ENCODE data around the gene IL2RA.
"Not testable (repeated sequence)": the region's sequence is repeated elsewhere in the genome, so short reads cannot be mapped to it uniquely, and the experiment has no call there.

IL2RA gene

DNA sequence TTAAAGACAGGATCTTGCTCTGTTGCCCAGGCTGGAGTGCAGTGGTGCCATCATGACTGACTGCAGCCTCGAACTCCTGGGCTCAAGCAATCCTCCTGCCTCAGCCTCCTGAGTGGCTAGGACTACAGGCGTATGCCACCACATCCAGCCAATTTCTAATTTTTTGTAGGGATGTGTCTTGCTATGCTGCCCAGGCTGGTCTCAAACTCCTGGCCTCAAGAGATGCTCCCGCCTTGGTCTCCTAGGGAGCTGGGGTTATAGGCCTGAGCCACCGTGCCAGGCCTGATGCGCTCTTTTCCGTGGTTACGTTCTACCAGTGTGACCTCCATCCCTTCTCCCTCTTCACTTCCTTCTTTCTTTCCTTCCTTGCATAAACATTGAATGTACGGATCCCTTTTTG lies 50.6 kb downstream of the IL2RA start:
- no peak for DNase-seq

DNA sequence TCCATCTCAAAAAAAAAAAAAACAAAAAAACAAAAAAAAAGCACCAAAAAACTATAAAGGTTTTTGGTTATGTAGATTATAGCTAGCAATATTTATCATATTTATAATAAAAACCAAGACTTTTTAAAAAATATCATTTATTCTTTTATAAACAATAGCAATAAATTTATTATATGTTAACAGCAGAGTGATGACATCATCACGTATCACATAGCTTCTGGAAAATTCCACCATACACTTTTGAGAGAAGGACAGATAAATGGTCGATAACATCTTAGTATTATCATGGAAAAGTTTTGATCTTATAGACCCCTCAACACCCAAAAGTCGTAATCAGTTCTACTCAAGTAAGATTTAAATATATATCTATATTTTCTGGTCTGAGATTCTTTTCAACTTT lies 51.6 kb downstream of the IL2RA start:
- DNase-seq = no peak

DNA sequence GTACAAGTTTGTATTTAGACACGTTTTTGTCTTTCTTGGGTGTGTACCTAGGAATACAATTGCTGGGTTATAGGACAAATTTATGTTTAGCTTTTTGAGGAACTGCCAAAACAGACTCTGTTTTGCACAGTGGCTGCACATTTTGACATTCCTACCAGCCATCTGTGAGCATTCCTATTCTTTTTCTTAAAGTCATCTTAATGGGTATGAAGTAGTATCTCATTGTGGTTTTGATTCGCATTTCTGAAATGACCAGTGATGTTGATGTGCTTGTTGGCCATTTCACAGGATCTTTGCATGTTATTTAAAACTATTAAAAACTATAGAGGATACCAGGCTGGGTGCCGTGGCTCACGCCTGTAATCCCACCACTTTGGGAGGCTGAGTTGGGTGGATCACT lies 52.2 kb downstream of the IL2RA start:
- no peak for DNase-seq

DNA sequence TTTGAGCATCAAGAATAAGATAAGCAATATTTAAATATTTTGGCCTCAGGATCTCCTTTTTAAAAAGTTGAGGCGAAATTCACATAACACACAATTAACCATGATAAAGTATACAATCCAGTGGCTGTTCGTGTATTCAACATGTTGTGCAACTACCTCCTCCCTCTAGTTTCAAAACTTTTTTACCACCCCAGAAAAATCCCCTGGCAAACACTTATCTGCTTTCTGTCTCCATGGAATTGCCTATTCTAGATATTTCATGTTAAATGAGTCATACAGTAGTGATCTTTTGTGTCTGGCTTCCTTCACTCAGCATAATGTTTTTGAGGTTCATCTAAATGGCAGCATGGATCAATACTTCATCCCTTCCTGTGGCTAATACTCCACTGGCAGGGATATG lies 53.0 kb downstream of the IL2RA start:
- DNase-seq = no peak

DNA sequence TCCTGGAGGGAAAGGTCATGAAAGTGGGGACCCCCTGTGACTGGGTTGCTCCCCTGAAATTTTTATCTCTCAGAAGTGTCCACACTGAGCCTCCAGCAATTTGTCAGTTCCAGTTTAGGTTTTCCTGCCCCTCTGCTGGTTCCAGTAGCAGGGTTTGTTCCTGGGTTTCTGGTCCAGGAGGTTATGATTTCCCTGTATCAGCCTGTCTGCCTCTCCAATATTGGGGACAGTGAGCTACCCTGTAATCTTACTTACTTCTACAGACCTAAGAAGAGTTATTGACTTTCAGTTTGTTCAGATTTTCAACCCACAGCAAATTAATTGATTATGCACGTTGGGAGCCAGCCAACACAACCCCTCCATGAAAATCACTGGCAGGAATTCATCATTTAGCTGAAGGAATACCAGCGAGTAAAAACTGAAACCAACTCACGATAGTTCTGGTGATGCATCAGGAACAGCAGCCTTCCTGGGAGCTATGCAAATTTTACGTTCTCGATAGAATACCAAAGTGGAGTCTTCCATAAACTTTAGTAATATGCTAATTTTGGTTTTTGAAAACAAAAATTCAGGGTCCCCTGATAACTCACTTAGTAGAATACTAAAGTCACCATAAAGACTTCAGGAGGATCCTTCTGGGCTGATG lies 53.5 kb downstream of the IL2RA start:
- no peak for DNase-seq

DNA sequence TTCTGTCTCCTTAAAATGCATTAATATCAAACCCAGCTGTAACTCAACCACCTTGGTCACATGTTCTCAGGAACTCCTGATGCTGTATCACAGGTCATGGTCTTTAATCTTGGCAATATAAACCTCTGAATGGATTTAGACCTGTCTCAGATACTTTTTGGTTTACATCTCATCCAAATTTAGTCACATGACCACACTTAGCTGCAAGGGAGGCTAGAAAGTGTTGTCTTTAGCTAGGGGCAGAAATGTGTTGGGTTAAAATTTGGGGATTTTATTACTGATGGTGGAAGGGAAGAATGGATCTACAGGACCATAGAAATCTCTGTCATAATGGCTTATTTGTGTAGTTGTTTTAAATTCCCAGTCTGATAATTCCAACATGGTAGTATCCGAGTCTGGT lies 55.2 kb downstream of the IL2RA start:
- DNase-seq = no peak

DNA sequence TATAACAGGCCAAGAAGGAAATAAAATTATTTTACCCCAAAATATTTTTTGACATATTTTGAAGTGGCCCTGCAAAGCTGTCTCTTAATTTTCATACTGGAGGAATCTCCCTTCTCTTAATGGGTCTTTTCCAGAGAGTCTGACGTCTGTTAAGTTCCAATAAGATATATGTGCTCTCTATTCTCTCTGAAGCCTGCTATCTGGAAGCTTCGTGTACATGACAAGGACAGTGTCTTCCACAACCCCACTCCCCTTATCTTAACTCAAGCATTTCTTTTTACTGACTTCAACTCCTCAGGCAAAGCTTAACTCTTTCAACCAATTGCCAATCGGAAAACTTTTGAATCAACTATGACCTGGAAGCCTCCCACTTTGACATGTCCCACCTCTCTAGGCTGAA lies 55.6 kb downstream of the IL2RA start:
- no peak for DNase-seq

DNA sequence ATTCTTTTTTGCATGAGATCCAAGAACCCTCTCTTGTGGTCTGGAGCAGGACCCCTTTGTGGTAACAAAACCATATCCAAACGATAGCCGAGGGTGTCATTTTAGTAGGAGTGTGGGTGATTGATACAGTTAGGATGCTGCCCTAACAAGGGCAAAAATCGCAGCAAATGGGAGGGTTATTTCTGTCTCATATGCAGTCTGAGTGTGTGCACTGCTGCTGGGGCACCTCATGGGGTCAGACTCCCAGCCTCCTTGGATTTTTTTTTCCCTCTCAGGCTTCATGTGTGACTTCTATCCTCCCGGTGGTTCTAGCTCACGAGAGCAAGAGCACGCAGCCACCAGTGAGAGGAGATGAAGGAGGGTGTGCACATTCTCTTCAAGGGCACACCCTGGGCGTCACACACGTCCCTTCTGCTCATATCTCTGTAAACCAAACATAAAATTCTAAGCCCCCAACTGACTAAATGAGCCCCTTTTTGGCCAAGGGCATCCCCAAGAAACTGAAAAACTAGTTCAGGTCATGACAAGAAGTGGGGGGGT lies 56.2 kb downstream of the IL2RA start:
- DNase-seq = no peak

DNA sequence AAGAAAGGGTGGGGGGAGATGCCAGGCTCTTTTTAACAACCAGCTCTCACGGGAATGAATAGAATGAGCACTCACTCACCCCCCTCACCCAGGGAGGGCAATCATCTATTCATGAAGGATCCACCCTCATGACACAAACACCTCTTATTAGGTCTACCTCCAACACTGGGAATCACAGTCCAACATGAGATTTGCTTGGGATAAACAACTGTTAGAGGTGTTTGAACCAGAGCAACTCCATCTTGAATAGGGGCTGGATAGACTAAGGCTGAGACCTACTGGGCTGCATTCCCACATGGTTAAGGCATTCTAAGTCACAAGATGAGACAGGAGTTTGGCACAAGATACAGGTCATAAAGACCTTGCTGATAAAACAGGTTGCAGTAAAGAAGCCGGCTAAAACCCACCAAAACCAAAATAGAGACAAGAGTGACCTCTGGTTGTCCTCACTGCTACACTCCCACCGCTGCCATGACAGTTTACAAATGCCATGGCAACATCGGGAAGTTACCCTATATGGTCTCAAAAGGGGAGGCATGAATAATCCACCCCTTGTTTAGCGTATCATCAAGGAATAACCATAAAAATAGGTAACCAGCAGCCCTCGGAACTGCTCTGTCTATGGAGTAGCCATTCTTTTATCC lies 56.9 kb downstream of the IL2RA start:
- not testable (repeated sequence) for DNase-seq

DNA sequence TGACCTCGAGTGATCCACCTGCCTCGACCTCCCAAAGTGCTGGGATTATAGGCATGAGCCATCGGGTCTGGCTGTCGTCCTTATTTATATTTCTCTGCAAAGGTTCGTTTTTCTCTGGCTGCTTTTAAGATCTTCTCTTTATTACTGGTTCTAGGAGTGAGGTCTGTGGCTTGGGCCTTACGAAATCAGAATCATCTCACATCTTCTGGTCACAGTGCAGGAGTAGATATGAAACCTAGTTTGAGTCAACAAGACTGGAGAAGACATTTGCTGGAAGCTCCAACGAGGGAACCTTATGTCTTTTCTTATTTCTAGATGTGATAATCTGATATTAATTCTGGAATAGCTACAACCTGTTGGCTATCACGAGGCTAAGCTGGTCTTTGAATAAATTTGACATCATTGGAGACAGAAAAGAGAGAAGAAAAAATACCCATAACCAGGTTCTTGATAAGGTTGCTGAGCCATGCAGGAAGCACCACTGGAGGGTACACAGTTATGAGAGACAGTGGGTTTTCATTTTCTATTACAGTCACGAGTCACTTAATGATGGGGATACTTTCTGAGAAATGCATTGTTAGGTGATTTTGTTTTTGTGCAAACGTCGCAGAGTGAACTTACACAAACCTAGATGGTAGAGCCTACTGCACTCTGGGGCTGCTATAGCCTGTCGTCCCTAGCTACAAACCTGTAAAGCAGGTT lies 59.2 kb downstream of the IL2RA start:
- DNase-seq = no peak

DNA sequence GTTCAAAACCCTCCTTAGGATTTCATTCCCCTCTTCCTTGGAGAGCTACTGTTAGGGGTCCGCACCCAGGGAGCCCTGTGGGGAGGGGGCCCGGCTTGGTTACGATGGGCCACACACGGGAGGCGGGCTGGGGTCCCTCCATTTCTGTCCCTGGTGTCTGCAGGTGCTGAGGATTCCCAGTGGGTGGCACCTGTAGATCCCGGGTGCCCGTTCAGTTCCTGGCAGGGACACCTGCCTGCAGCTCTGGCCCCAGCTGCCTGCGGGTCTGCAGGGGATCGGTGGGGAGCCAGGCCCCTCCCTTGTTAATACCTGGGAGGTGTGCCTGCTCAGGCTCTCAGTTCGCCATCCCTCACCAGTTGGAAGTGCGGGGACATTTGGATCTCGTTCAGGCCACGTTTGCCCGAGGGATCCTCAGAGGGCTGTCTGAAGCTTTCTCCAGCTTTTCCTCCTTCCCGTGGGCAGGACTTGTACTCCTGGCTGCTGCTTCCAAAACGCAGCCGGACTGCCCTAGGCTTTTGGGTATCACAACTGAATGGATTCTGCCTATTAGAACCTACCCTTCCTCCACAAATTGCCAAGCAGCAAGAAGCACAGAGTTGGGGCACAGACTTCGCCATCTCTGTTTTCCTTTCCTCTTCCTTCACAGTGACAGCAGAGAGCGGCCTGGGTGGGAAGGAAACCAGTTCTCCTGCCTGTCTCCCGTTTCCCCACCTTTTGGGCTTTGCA lies 62.6 kb downstream of the IL2RA start:
- no peak for DNase-seq

DNA sequence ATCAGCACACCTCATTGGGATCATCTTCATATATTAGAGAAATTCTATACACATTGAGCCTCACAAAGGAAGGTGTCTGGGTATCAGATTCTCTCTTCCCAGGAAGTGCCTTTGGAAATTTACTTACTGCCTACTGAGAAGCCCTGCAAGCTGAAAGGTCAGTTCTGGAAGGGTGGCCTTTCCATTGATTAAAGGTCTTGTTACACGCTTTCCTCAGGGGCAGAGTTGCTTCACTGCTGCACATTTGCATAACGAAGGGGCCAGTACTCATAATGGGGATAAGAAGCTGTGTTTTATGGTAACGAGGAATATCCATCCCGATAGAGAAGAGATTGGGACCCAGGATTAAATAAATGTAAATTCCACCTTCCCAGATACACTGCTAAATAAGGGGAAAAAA lies 65.5 kb downstream of the IL2RA start:
- DNase-seq = no peak

DNA sequence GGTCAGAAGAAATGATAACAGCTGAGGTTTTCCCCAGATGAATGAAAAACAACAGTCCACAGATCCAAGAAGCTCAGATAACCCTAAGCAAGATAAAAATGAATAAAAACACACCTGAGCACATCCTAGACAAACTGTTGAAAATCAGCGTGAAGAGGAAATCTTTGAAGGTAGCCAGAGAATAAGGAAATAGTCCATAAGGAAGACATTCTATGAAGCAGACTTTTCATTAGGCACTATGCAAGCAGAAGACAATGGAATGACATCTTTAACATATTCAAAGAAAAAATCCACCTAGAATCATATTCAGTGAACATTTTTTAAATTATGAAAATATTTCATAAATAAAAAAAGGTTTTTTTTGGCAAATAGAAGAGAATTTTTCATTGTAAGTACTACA lies 69.8 kb downstream of the IL2RA start:
- DNase-seq = no peak

DNA sequence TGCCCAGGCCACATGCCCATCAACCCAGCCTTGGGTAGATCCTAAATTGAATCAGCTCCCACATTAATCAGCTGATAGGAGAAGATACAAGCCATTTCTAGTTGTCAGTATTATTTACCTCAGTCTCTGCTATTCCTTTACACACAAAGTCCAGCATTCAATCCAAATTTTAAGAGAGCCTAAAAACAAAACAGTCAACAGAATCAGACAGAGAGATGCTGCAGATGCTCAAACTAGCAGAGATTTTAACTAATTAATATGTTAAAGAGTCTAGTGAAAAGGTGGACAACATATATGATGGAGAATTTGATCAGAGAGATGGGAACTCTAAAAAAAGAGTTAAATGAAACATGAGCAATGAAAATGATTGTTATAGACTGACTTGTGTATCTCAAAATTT lies 70.5 kb downstream of the IL2RA start:
- DNase-seq = no peak

DNA sequence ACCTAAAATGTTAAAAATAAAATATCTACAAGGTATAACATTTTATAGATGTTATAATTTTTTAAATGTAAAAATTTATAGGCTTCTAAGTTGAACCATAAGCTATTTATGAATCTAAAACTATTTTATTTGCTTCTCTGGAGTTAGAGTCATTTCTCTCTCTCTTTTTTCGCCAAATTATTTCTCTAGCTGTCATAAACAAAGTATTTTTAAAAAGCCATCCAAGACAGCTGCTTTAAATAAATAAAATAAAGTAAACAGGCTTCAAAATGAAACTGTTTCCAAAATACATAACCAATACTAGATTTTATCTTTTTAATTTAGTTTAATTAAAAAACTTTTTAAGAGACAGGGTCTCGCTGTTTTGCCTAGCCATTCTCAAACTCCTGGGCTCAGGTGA lies 72.4 kb downstream of the IL2RA start:
- DNase-seq = no peak

DNA sequence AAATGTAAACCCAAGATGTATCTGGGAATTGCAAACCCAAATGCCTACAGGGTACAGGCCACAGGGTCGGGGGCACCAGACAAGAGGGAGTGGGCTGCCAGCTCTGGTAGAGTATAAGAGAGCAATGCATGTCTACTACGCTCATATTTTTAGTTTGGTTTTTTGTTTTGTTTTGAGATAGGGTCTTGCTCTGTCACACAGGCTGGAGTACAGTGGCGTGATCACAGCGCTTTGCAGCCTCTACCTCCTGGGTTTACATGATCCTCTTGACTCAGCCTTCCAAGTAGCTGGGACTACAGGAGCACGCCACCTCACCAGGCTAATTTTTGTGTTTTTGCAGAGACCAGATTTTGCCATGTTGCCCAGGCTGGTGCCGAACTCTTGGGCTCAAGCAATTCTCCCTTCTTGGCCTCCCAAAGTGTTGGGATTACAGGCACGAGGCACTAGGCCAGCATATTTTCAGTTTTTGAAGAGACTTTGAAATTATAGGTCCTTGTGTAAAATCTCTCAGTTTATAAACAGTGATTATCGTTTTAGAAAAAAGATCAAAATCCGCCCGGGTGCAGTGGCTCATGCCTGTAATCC lies 73.7 kb downstream of the IL2RA start:
- DNase-seq = no peak

DNA sequence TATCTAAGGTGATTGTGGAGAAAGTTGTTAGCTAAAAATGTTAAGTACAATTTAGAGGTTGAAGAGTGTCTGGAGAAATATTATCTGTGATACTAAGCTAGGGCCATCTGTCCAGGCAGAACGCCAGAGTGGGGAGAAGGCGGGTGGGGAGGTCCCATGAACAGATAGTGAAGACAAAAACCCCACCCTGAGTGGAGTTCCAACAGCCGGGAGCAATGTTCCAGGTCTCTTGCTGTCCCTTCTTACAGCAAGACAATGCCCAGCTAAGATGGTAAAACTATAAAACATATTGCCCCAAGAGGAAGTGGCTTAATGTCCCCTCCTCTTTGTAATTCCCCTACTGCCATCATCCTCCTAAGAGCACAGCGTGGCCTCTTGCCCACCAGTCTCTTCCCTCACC lies 74.4 kb downstream of the IL2RA start:
- DNase-seq = no peak

DNA sequence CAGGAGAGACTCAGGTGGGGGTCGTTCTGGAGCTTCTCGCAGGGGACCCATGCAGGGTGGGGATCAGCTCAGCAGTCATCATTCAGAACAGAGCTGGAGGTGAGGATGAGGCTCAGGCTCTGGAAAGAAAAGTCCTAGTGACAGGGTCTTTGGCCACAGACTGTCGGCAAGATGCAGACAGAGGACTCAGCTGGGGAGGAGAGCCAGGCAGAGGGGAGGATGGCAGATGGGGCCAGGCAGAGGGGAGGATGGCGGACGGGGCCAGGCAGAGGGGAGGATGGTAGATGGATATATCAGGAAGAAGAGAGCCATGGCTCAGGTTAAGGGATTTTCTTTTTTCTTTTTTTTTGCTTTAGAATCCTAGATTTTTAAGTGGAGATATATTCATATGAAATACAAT lies 77.1 kb downstream of the IL2RA start:
- no peak for DNase-seq

DNA sequence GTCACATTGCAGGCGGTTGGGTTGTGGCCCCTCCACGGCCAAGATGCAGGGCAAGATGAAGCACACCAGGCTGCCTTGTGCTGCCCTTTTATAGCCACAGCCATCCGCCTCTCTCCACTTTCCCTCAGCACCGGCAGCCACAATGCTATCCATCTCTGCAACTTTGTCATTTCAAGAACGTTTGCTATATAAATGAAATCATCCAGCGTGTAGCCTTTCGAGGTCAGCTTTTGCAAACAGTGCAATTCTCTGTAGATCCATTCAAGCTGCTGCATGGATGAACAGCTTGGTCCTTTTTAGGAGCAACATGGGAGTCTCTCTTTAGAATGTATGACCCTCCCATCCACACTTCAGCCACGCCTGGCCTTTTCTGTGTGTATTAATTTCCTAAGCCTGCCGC lies 78.4 kb downstream of the IL2RA start:
- no peak for DNase-seq

DNA sequence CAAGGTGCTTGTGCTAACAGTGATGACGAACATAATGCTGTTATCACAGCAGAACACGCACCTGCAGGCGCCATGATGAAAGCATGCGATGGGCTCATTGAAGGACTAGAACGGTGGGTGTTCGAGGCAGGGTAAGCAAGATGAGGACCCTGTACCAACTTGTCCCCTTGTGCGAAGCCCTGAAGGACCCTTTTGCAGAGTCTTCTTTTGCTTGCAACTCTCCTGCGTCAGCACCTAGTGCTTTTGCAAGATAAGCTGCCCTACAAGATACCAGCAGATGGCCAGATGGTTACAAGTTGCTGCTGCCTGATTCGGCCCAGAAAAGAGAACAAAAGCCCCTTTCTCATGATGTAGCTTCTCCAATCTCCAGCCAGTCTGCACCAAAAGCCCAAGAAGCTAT lies 80.6 kb downstream of the IL2RA start:
- no peak for DNase-seq

DNA sequence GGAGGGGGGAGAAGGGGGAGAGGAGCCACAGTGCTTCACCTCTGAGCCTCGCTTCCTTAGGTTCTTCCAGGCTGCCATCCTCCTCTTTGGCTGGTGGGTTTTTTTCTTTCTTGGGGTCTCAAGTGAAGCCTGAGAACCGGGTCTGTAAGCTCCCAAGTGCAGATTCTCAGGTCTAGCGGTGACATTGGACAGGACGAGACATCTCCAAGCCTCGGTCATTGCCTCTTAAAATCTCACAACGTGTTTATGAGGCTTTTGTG lies 84.0 kb downstream of the IL2RA start:
- DNase-seq = no peak

DNA sequence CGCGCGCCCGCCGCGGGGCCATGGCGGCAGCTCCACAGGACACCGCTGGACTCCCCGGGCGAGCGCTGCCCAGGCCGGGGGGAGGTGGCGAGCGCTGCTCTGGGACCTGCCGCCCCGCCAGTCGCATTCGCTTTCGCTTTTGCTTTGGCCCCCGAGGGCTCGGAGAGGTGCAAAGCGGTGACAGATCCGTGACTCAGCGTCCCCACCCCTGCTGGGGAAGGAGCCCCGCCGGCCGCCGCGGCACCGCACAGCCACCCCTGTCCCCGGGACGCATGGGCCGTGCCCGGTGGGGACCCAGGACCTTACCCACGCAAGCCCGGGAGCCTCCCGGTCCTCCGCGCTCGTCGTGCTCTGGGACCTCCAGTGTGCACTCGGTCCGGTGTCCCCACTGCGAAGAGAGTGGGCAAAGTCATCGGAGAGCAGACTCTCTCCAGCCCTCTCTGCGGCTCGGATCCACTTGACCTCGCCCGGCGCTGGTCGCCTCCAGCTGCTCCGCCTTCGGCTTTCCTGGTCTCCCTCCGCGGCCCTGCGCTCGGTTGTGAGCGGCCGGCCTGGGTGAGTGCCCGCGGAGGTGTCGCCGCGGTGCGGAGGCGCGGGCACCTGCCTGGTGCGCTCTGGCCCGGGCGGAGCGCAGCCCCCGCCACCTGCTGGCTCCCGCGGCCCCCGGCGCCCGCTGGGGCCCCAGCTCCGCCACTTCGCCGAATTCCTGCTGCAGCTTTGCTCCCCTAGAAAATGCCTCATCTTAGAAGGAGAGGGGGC lies 84.5 kb downstream of the IL2RA start, which contains the start of gene IL15RA:
TSS of gene IL15RA (minus strand) at position 73 of the 759 bp plus-strand sequence. CDS start at position 22, 51 bp downstream.
- DNase-seq = no peak

Data from NCI-H2227 treated with DMSO at 0.1 percent for 48 hours (cell line).